NCI-H2196 treated with DMSO at 0.1 percent for 48 hours (cell line): ENCODE measurements around the gene SUSD6.

Experiments used
- DNase-seq: peaks from one replicate; lab custom pipeline; 2025; ENCODE audit not compliant: unreplicated experiment; lab: John Stamatoyannopoulos, UW

Gene SUSD6, protein sequence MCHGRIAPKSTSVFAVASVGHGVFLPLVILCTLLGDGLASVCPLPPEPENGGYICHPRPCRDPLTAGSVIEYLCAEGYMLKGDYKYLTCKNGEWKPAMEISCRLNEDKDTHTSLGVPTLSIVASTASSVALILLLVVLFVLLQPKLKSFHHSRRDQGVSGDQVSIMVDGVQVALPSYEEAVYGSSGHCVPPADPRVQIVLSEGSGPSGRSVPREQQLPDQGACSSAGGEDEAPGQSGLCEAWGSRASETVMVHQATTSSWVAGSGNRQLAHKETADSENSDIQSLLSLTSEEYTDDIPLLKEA

GRCh38 chr14:69611172-69612013, at the start of gene SUSD6:
TSS of gene SUSD6 (plus strand) at chr14:69611596. CDS start at chr14:69658593, 46,997 bp downstream.
- peak; percentile 91 for DNase-seq

- DNase-seq = no peak
Measured at GRCh38 chr14:69561893-69562292, 49.5 kb upstream of the SUSD6 start.

DNA sequence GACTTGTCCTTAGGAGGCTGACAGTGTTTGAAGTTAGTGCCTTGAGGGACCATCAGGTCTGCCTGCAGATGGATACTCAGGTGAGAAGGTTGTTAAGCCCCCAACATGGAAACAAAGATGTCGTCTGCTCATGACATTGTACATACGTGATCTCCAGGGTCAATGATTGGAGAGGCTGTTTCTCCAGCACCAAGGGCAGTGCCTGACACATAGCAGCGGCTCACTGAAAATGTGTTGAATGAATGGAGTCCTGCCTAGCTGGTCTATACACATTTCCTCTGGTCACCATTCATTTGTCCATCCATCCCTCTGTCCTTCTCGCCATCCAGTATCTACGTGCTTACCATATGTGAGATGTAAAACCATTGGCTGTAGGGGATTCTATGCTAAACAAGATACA, 43.8 kb upstream of the SUSD6 start:
- no peak for DNase-seq

- no peak for DNase-seq
Measured at GRCh38 chr14:69569859-69570258, 41.5 kb upstream of the SUSD6 start.

GRCh38 chr14:69570836-69571330, 40.5 kb upstream of the SUSD6 start:
- no peak for DNase-seq

GRCh38 chr14:69571449-69572029, 39.9 kb upstream of the SUSD6 start:
- DNase-seq = no peak

DNA sequence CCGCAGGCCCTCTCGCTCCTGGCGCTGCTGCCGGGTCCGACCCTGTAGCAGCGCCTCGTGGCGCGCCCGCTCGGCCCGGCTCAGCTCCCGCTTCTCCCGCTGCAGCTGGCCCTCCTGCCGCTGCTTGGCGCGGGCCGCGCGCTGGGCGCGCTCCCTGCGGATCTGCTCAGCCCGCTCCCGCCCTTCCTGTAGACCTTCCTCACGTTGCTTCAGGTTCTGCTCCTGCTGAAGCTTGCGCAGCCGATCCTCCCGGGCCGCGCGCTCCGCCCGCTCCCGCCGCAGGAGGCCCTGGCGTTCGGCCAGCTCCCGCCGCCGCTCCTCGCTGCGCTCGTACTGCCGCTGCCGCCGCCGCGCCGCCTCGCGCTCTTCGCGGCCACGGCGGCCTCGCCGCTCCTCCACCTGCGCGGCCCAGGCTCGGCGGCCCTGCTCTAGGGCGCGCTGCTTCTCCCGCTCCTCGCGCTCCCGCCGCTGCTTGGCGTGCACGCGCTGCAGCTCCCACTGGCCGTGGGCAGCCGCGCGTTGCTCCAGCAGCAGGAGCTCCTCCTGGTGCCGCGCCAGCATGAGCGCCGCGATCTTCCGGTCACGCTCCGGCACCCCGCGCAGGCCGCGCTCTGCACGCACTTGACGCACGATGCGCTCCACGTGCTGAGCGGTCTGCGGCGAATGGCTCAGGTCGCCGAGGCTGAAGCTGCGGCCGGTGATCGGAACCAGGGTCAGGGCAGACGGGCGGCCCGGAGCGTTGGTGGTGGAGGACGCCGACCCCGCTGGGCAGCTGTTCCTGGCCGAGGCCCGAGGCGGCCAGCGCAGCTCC, 39.2 kb upstream of the SUSD6 start:
- DNase-seq = peak; percentile 67

GRCh38 chr14:69572841-69573135, 38.6 kb upstream of the SUSD6 start:
- DNase-seq = no peak

GRCh38 chr14:69573205-69573830, 38.1 kb upstream of the SUSD6 start:
- no peak for DNase-seq

GRCh38 chr14:69573831-69574262, 37.5 kb upstream of the SUSD6 start:
- no peak for DNase-seq

GRCh38 chr14:69574263-69574953, 37.0 kb upstream of the SUSD6 start, which contains the start of gene CCDC177:
TSS of gene CCDC177 (minus strand) at chr14:69574871. CDS start at chr14:69573622, 1,249 bp downstream.
- DNase-seq = peak; percentile 55

DNA sequence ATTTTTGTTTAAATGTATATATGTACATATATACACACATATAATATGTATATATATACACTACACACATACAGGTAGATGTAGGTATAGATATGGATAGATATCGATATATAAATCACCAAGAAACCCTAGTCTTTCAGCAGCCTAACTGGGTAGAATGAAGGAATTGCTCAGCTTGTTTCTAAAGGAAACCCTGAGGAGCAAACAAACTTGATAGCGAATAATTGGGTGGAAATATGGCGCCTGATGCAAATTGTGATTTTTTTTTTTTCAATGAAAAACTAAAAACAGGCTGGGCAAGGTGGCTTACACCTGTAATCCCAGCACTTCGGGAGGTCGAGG, 36.5 kb upstream of the SUSD6 start:
- no peak for DNase-seq

DNA sequence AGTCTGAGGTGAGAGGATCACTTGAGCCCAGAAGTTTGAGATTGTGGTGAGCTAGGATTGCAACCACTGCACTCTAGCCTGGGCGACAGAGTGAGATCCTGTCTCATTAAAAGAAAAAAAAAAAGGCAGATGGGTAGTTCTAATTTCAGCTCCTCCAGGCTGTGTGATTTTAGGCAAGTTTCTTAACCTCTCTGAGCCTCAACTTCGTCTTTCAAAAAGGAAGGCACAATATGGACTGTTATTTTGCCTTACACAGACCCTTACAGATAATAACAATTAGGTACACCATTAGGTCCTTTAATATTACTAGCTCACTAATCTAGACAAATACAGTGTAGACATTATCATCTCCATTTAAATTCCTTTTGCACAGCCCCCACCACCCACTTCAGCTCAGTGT, 31.9 kb upstream of the SUSD6 start:
- DNase-seq = no peak

- no peak for DNase-seq
Measured at GRCh38 chr14:69580009-69580577, 31.3 kb upstream of the SUSD6 start.

- no peak for DNase-seq
Measured at GRCh38 chr14:69581316-69581935, 30.0 kb upstream of the SUSD6 start.

DNA sequence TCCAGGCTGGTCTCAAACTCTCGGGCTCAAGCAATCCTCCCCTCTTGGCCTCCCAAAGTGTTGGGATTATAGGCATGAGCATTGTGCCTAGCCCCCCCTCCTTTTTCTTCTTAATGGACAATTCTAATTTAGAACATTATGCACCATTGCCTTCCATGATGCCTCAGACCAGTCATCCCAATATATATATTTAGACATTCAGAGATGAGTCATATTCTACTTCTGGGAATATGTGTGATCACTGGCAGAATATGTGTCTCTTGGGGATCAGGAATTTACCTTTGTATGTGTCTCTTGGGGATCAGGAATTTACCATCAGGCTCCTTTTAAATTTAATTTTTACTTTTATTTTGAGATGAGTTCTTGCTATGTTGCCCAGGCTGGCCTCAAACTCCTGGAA, 29.2 kb upstream of the SUSD6 start:
- DNase-seq = no peak

- DNase-seq = no peak
Measured at GRCh38 chr14:69582829-69583228, 28.6 kb upstream of the SUSD6 start.

DNA sequence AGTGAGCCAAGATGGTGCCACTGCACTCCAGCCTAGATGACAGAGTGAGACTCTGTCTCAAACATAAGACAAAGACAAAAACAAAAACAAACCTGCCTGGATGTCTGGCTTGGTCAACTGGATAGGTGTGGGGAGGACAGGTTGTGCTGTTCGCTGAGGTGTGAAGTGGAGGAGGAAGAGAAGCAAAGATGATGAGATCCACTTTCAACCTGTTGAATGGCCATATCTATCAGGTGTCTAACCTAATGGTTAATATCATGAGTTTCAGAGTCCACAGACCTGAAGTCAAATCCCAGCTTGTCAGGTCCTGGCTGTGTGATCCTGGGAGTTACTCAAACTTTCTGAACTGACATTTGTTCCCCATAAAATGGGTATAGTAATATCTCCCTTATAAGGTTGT, 27.0 kb upstream of the SUSD6 start:
- DNase-seq = no peak

GRCh38 chr14:69586404-69586803, 25.0 kb upstream of the SUSD6 start:
- DNase-seq = no peak
